BE2C (cell line): Measurements from ENCODE around the gene PBX1.

Experiments used
- DNase-seq: peaks from one replicate; pipeline ENCODE4 v3.0.0-alpha.2; 2020
- H3K27me3 ChIP-seq: fragments of 250-450 bp; sonication (Bioruptor Pico); 2 replicates; pipeline ENCODE4 v1.5.1; 2020; ENCODE audit warnings: mild to moderate bottlenecking
- H3K36me3 ChIP-seq: fragments of 250-450 bp; sonication (Bioruptor Pico); 2 replicates; pipeline ENCODE4 v1.5.1; 2020; ENCODE audit warnings: mild to moderate bottlenecking
- H3K4me1 ChIP-seq: fragments of 250-450 bp; sonication (Bioruptor Pico); 2 replicates; pipeline ENCODE4 v1.5.1; 2020
- H3K4me3 ChIP-seq: 2 replicates; pipeline ENCODE4 v1.5.1; 2011; ENCODE audit warnings: low read depth, low read length
- H3K9me3 ChIP-seq: fragments of 250-450 bp; sonication (Bioruptor Pico); 2 replicates; pipeline ENCODE4 v1.5.1; 2020
- CTCF ChIP-seq: IDR thresholded peaks from 2 replicates; pipeline ENCODE4 v1.5.1; 2012; ENCODE audit warnings: mild to moderate bottlenecking, low read depth, low read length

Gene PBX1

GRCh38 chr1:164567774-164568173, 8.8 kb downstream of the PBX1 start:
- no peaks in the 10 kb centered on the region for H3K4me1 ChIP-seq
- no peak overlapping the region for H3K4me3 ChIP-seq
- TF ChIP-seq CTCF: no peak
- H3K9me3 ChIP-seq: no peaks in the 10 kb centered on the region
- no peaks in the 10 kb centered on the region for H3K36me3 ChIP-seq
- no peaks in the 10 kb centered on the region for H3K27me3 ChIP-seq
- no peak for DNase-seq

- Histone ChIP-seq H3K9me3 (no peaks in the 10 kb centered on the region), H3K4me3 (no peak overlapping the region), H3K4me1 (no peaks in the 10 kb centered on the region), H3K36me3 (no peaks in the 10 kb centered on the region), H3K27me3 (no peaks in the 10 kb centered on the region)
- no peak for TF ChIP-seq CTCF
- no peak for DNase-seq
These were observed 10.3 kb downstream of the PBX1 start for GRCh38 chr1:164569241-164569640.

GRCh38 chr1:164569866-164570265, 10.9 kb downstream of the PBX1 start:
- Histone ChIP-seq H3K4me1 (no peaks in the 10 kb centered on the region), H3K4me3 (no peak overlapping the region), H3K36me3 (no peaks in the 10 kb centered on the region), H3K9me3 (no peaks in the 10 kb centered on the region), H3K27me3 (no peaks in the 10 kb centered on the region)
- no peak for DNase-seq
- no peak for TF ChIP-seq CTCF

- Histone ChIP-seq H3K27me3 (no peaks in the 10 kb centered on the region), H3K4me1 (no peaks in the 10 kb centered on the region), H3K36me3 (no peaks in the 10 kb centered on the region), H3K9me3 (no peaks in the 10 kb centered on the region), H3K4me3 (no peak overlapping the region)
- DNase-seq: no peak
- no peak for TF ChIP-seq CTCF
These were observed 12.3 kb downstream of the PBX1 start for GRCh38 chr1:164571333-164571732.

- H3K4me3 ChIP-seq: no peak overlapping the region
- no peak for TF ChIP-seq CTCF
- no peaks in the 10 kb centered on the region for H3K36me3 ChIP-seq
- H3K27me3 ChIP-seq: no peaks in the 10 kb centered on the region
- H3K4me1 ChIP-seq: no peaks in the 10 kb centered on the region
- H3K9me3 ChIP-seq: no peaks in the 10 kb centered on the region
- no peak for DNase-seq
These were observed 16.4 kb downstream of the PBX1 start for GRCh38 chr1:164575356-164575886.

GRCh38 chr1:164576291-164577271, 17.6 kb downstream of the PBX1 start:
- H3K4me1 ChIP-seq: no peaks in the 10 kb centered on the region
- TF ChIP-seq CTCF: no peak
- no peaks in the 10 kb centered on the region for H3K36me3 ChIP-seq
- H3K4me3 ChIP-seq: no peak overlapping the region
- no peaks in the 10 kb centered on the region for H3K9me3 ChIP-seq
- H3K27me3 ChIP-seq: no peaks in the 10 kb centered on the region
- DNase-seq: no peak
